Activated CD4-positive, alpha-beta T cell treated with anti-CD3 and anti-CD28 coated beads for 36 hours (primary cell): ENCODE data around the gene BCAS3. TPM values are rescaled to one million over a fixed set of nuclear protein-coding genes. Genes with fewer than 3 reads are reported as not detected.
A peak's percentile ranks its signal among the peaks of the same experiment; 100 is the strongest.
"Not testable (repeated sequence)": the region's sequence is repeated elsewhere in the genome, so short reads cannot be mapped to it uniquely, and the experiment has no call there.

Experiments
- ATAC-seq: fragments of 200-7000 bp; cut with Tn5 transposase; one replicate; pipeline ENCODE4 v1.10.0; 2021; ENCODE audit warnings: mild to moderate bottlenecking, moderate library complexity
- CTCF ChIA-PET: fragments of 350-600 bp; sonication (Branson Sonifier 250); formaldehyde crosslinking; loops from one replicate; lab custom pipeline; 2021; ENCODE audit warnings: antibody characterized with exemption; lab: Charles Lee
- POLR2A ChIA-PET: fragments of 350-600 bp; sonication (Branson Sonifier 250); formaldehyde crosslinking; loops from one replicate; lab custom pipeline; 2021; ENCODE audit warnings: antibody characterized with exemption, inconsistent platforms; lab: Charles Lee
- DNase-seq: peaks from one replicate; pipeline ENCODE4 v3.0.0-alpha.2; 2020
- H3K27ac Mint-ChIP-seq: one replicate; pipeline ENCODE4 v1.8.0; 2021; ENCODE audit warnings: mixed read lengths
- H3K27me3 Mint-ChIP-seq: one replicate; pipeline ENCODE4 v1.8.0; 2021; ENCODE audit warnings: mixed read lengths
- H3K36me3 Mint-ChIP-seq: one replicate; pipeline ENCODE4 v1.8.0; 2021; ENCODE audit warnings: low read depth, mixed read lengths
- H3K4me1 Mint-ChIP-seq: one replicate; pipeline ENCODE4 v1.8.0; 2021; ENCODE audit warnings: mixed read lengths
- H3K4me3 Mint-ChIP-seq: one replicate; pipeline ENCODE4 v1.8.0; 2021; ENCODE audit warnings: mild to moderate bottlenecking, moderate library complexity, mixed read lengths
- H3K9me3 Mint-ChIP-seq: one replicate; pipeline ENCODE4 v1.8.0; 2021; ENCODE audit warnings: low read depth, mixed read lengths
- intact Hi-C, 2 experiments: fragments of 100-400 bp; cut with DNase I in 1 of 2; cut with micrococcal nuclease in 1 of 2; formaldehyde crosslinking; loops; one replicate each; pipeline versions ENCODE4 v1.14.2 to v1.15.1; 2022 to 2024; cut with DNase I, micrococcal nuclease
- total RNA-seq, 2 experiments: library from RNA; stranded (reverse); gene quantifications; one replicate each; pipeline ENCODE4 v1.2.3, GENCODE V29; 2021

The BCAS3 gene
- total RNA-seq, 2 experiments from 2014 or later, result 7.2 to 7.5 TPM

DNA sequence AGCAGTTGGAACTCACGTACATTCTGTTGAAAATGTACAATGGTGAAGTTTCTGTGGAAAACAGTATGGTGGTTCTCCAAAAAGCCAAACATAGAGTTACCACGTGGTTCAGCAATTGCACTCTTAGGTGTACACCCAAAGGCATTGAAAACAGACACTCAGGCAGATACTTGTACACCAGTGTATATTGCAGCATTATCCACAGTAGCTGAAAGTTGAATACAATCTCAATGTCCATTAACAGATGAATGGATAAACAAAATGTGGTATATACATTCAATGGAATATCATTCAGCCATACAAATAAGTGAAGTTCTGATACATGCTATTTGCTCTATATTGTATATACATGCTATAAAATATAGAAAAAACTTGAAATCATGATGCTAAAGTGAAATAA, 745.2 kb downstream of the BCAS3 start:
- no peak for ATAC-seq
- Mint-ChIP-seq H3K27ac (no peak overlapping the region), H3K4me1 (no peaks in the 10 kb centered on the region), H3K27me3 (peaks cover 35% of the 10 kb centered on the region), H3K36me3 (no peaks in the 10 kb centered on the region), H3K4me3 (no peak overlapping the region), H3K9me3 (no peaks in the 10 kb centered on the region)
- DNase-seq, result no peak
- ChIA-PET CTCF (no interaction called here), POLR2A (no interaction called here)
- intact Hi-C loops, result no loop called here

- H3K4me3 Mint-ChIP-seq, result no peak overlapping the region
- no peak overlapping the region for H3K27ac Mint-ChIP-seq
- no peaks in the 10 kb centered on the region for H3K9me3 Mint-ChIP-seq
- H3K36me3 Mint-ChIP-seq, result no peaks in the 10 kb centered on the region
- POLR2A ChIA-PET, result no interaction called here
- DNase-seq (no peak), ATAC-seq (no peak)
- peaks cover 33% of the 10 kb centered on the region for H3K27me3 Mint-ChIP-seq
- CTCF ChIA-PET, result interaction anchor here (0.9 kb wide), 1 partner anchor 12 kb away, joined by 5 read pairs; no protein-coding TSS in a partner anchor
- intact Hi-C loops, result no loop called here
- no peaks in the 10 kb centered on the region for H3K4me1 Mint-ChIP-seq
Observed at GRCh38 chr17:61423967-61424649, 746.5 kb downstream of the BCAS3 start.

DNA sequence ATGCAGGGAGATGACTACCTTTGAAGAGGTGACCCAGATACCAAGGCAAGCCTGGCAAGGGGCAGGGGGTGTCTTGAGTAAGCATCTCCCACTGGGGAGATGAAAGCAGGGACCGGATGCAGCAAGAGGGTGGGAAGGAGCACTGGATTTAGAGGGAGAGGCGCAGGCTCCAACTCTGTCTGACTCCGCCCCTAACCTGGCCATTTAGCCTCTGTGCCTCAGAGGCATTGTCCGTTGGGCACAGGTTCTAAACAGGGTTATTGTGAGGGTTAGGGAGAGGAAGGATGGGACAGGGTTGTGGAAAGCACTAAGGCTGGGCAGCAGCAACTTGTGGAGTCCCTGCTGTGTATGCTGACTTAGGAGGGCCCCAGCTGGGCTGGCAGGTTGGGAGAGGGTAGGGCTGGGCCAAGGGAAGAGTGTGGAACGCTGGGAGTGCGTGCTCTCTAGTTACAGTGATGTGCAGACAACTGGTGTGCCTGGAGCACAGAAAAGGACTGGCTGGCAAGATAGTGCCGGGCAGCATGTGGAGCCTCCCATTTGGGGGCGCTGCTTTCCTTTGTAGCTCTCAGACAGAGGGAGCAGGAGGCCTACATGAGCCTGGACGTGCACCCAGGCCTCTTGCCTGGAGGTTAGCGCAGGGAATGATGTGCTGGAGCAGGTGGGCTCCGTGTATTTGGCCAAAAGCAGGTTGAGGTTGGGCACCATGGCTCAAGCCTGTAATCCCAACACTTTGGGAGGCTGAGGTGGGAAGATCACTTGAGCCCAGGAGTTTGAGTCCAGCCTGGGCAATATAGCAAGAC, 748.2 kb downstream of the BCAS3 start:
- peak; percentile 37 for DNase-seq
- Mint-ChIP-seq H3K4me3 (no peak overlapping the region), H3K36me3 (no peaks in the 10 kb centered on the region), H3K27me3 (peaks cover 24% of the 10 kb centered on the region), H3K27ac (no peak overlapping the region), H3K4me1 (no peaks in the 10 kb centered on the region), H3K9me3 (no peaks in the 10 kb centered on the region)
- intact Hi-C loops, result no loop called here
- CTCF ChIA-PET, result interaction anchor here (1.6 kb wide), 1 partner anchor 24 kb away, joined by 5 read pairs; no protein-coding TSS in a partner anchor
- POLR2A ChIA-PET, result no interaction called here
- ATAC-seq, result no peak

- Mint-ChIP-seq H3K27me3 (peaks cover 21% of the 10 kb centered on the region), H3K27ac (no peak overlapping the region), H3K36me3 (no peaks in the 10 kb centered on the region), H3K4me3 (no peak overlapping the region), H3K4me1 (no peaks in the 10 kb centered on the region), H3K9me3 (no peaks in the 10 kb centered on the region)
- DNase-seq, result no peak
- ChIA-PET CTCF (interaction anchor here (0.6 to 1.6 kb wide), 2 partner anchors 23 to 187 kb away, joined by 3 to 5 read pairs; no protein-coding TSS in a partner anchor), POLR2A (no interaction called here)
- no peak for ATAC-seq
- intact Hi-C loops, result no loop called here
Observed at GRCh38 chr17:61426482-61427304, 749.0 kb downstream of the BCAS3 start.

DNA sequence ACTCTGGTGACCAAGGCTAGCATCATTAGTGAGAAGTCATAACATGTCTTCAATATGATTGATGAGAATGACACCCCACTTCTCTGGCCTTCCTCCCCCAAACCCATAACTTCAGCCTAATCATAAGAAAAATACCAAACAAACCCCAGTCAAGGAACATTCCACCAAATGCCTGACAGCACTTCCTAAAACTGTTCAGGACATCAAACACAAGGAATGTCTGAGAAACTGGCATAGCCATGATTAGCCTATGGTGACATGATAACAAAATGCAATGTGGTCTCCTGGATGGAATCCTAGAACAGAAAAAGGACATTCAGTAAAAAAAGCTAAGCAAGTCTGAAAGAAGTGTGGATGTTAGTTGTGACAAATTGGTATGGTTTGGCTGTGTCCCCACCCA, 749.9 kb downstream of the BCAS3 start:
- H3K27me3 Mint-ChIP-seq, result peaks cover 18% of the 10 kb centered on the region
- no peak overlapping the region for H3K4me3 Mint-ChIP-seq
- H3K9me3 Mint-ChIP-seq, result no peaks in the 10 kb centered on the region
- ATAC-seq (no peak), DNase-seq (no peak)
- H3K4me1 Mint-ChIP-seq, result no peaks in the 10 kb centered on the region
- no peak overlapping the region for H3K27ac Mint-ChIP-seq
- intact Hi-C loops, result no loop called here
- ChIA-PET CTCF (interaction anchor here (0.6 to 1.6 kb wide), 4 partner anchors 22 to 799 kb away, joined by 3 to 5 read pairs (median 4); no protein-coding TSS in a partner anchor), POLR2A (no interaction called here)
- no peaks in the 10 kb centered on the region for H3K36me3 Mint-ChIP-seq

DNA sequence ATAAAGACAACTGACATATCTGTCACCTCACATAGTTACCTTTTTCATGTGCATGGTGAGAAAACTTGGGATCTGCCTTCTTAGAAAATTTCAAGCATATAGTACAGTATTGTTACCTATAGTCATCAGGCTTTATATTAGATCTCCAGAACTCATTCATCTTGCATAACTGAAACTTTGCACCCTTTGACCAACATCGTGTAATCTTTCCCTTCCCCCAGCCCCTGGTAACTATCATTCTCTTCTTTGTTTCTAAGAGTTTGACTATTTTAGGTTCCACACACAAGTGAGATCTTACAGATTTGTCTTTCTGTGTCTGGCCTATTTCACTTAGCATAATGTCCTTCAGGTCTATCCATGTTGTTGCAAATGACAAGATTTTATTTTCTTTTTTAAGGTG, 751.6 kb downstream of the BCAS3 start:
- Mint-ChIP-seq H3K27me3 (peaks cover 15% of the 10 kb centered on the region), H3K27ac (no peak overlapping the region), H3K36me3 (no peaks in the 10 kb centered on the region), H3K9me3 (no peaks in the 10 kb centered on the region), H3K4me3 (no peak overlapping the region), H3K4me1 (no peaks in the 10 kb centered on the region)
- ChIA-PET CTCF (interaction anchor here (0.8 kb wide), 1 partner anchor 159 kb away, joined by 3 read pairs; no protein-coding TSS in a partner anchor), POLR2A (no interaction called here)
- no peak for ATAC-seq
- intact Hi-C loops, result no loop called here
- no peak for DNase-seq

DNA sequence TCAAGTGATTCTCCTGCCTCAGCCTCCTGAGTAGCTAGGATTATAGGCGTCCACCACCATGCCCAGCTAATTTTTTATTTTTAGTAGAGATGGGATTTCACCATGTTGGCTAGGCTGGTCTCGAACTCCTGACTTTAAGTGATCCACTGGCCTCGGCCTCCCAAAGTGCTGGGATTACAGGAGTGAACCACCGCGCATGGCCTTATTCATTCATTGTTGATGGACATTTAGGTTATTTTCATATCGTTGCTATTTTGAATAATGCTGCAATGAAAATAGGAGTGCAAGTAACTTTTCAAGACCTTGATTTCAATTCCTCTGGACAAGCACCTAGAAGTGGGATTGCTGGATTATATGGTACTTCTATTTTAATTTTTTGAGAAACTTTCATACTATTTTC, 752.2 kb downstream of the BCAS3 start:
- H3K9me3 Mint-ChIP-seq, POLR2A ChIA-PET, H3K27ac Mint-ChIP-seq, DNase-seq, ATAC-seq, H3K4me3 Mint-ChIP-seq, intact Hi-C loops, H3K4me1 Mint-ChIP-seq, H3K36me3 Mint-ChIP-seq: not testable (repeated sequence)
- peaks cover 15% of the 10 kb centered on the region for H3K27me3 Mint-ChIP-seq
- CTCF ChIA-PET, result interaction anchor here (0.8 kb wide), 1 partner anchor 158 kb away, joined by 3 read pairs; no protein-coding TSS in a partner anchor

GRCh38 chr17:61431594-61432311, 754.1 kb downstream of the BCAS3 start:
- DNase-seq (no peak), ATAC-seq (no peak)
- peaks cover 4% of the 10 kb centered on the region for H3K9me3 Mint-ChIP-seq
- H3K27ac Mint-ChIP-seq, result no peak overlapping the region
- H3K36me3 Mint-ChIP-seq, result no peaks in the 10 kb centered on the region
- H3K4me3 Mint-ChIP-seq, result no peak overlapping the region
- POLR2A ChIA-PET, result interaction anchor here (0.6 kb wide), 1 partner anchor 1248 kb away, joined by 4 read pairs; no protein-coding TSS in a partner anchor
- intact Hi-C loops, result no loop called here
- H3K4me1 Mint-ChIP-seq, result no peaks in the 10 kb centered on the region
- H3K27me3 Mint-ChIP-seq, result peaks cover 16% of the 10 kb centered on the region
- CTCF ChIA-PET, result no interaction called here

DNA sequence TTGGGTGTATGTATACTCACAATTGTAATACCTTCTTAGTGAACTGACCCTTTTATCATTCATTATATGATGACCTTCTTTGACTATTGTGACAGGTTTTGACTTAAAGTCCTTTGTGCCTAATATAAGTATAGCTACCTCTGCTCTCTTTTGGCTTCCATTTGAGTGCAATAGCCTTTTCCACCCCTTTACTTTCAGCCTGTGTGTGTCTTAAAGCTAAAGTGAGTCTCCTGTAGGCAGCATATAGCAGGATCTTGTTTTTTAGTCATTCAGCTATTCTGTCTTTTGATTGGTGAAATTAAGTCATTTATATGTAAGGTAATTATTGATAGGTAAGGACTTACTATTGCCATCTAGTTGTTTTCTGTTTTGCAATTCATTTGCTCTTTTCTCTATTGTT, 758.6 kb downstream of the BCAS3 start:
- Mint-ChIP-seq H3K36me3 (peaks cover 4% of the 10 kb centered on the region), H3K9me3 (peaks cover 18% of the 10 kb centered on the region), H3K4me1 (peaks cover 5% of the 10 kb centered on the region), H3K4me3 (no peak overlapping the region), H3K27me3 (peaks cover 34% of the 10 kb centered on the region), H3K27ac (no peak overlapping the region)
- ChIA-PET CTCF (interaction anchor here (0.6 kb wide), 1 partner anchor 623 kb away, joined by 3 read pairs; no protein-coding TSS in a partner anchor), POLR2A (no interaction called here)
- DNase-seq (no peak), ATAC-seq (no peak)
- intact Hi-C loops, result no loop called here

- intact Hi-C loops, result no loop called here
- Mint-ChIP-seq H3K4me3 (no peak overlapping the region), H3K4me1 (peaks cover 5% of the 10 kb centered on the region), H3K27ac (no peak overlapping the region), H3K27me3 (peaks cover 37% of the 10 kb centered on the region), H3K36me3 (peaks cover 4% of the 10 kb centered on the region), H3K9me3 (peaks cover 18% of the 10 kb centered on the region)
- CTCF ChIA-PET, result interaction anchor here (0.6 to 1.2 kb wide), 2 partner anchors 22 to 622 kb away, joined by 3 to 4 read pairs; no protein-coding TSS in a partner anchor
- no peak for ATAC-seq
- POLR2A ChIA-PET, result no interaction called here
- DNase-seq, result no peak
Observed at GRCh38 chr17:61436995-61437704, 759.5 kb downstream of the BCAS3 start.
